OCI-LY1 (cell line): ENCODE results near the gene GAMT.

Experiments used
- H2AFZ ChIP-seq: fragments of 200-600 bp; sonication (generic), shearing (Covaris generic); 2 replicates; pipeline ENCODE4 v1.6.0; 2014; ENCODE audit warnings: antibody characterized with exemption, mild to moderate bottlenecking, low read length
- H3F3A ChIP-seq: fragments of 200-600 bp; sonication (generic), shearing (Covaris generic); 2 replicates; pipeline ENCODE4 v1.6.0; 2014; ENCODE audit warnings: mild to moderate bottlenecking, antibody characterized with exemption, low read length, moderate library complexity; ENCODE audit not compliant: insufficient read depth
- H3K27ac ChIP-seq: fragments of 200-600 bp; sonication (generic); 2 replicates; pipeline ENCODE4 v1.5.1; 2014; ENCODE audit warnings: low read length, mixed run types, mild to moderate bottlenecking, low read depth; ENCODE audit not compliant: poor library complexity, severe bottlenecking
- H3K27me3 ChIP-seq: fragments of 200-600 bp; sonication (generic); 2 replicates; pipeline ENCODE4 v1.6.0; 2014; ENCODE audit warnings: antibody characterized with exemption, mild to moderate bottlenecking, low read length, moderate library complexity; ENCODE audit not compliant: insufficient read depth
- H3K36me3 ChIP-seq: fragments of 200-600 bp; sonication (generic); 2 replicates; pipeline ENCODE4 v1.6.1; 2014; ENCODE audit warnings: mild to moderate bottlenecking, antibody characterized with exemption, low read length, moderate library complexity, mixed read lengths; ENCODE audit not compliant: insufficient read depth
- H3K4me1 ChIP-seq: fragments of 200-600 bp; sonication (generic); 2 replicates; pipeline ENCODE4 v1.5.1; 2014; ENCODE audit warnings: mild to moderate bottlenecking, low read length, moderate library complexity; ENCODE audit not compliant: insufficient read depth, severe bottlenecking
- H3K4me2 ChIP-seq: fragments of 200-600 bp; sonication (generic), shearing (Covaris generic); 2 replicates; pipeline ENCODE4 v1.6.1; 2014; ENCODE audit warnings: low read length
- H3K4me3 ChIP-seq: fragments of 200-600 bp; sonication (generic); 2 replicates; pipeline ENCODE4 v1.5.1; 2014; ENCODE audit warnings: low read length, low read depth, mild to moderate bottlenecking, mixed read lengths; ENCODE audit not compliant: poor library complexity, severe bottlenecking
- H3K79me2 ChIP-seq: fragments of 200-600 bp; shearing (Covaris generic); 2 replicates; pipeline ENCODE4 v1.6.1; 2016; ENCODE audit warnings: mixed run types, low read length, mixed read lengths; ENCODE audit not compliant: insufficient read depth
- H3K9ac ChIP-seq: fragments of 200-600 bp; sonication (generic), shearing (Covaris generic); 2 replicates; pipeline ENCODE4 v1.6.1; 2014; ENCODE audit warnings: mild to moderate bottlenecking, low read length, mixed read lengths
- H3K9me2 ChIP-seq: fragments of 200-600 bp; sonication (generic), shearing (Covaris generic); 2 replicates; pipeline ENCODE4 v1.6.1; 2014; ENCODE audit warnings: low read depth, mild to moderate bottlenecking, low read length, mixed read lengths
- H3K9me3 ChIP-seq: fragments of 200-600 bp; shearing (Covaris generic); 2 replicates; pipeline ENCODE4 v1.6.1; 2014; ENCODE audit warnings: low read length, mixed read lengths
- H4K20me1 ChIP-seq: fragments of 200-600 bp; sonication (generic), shearing (Covaris generic); 2 replicates; pipeline ENCODE4 v1.6.0; 2016; ENCODE audit warnings: mild to moderate bottlenecking, low read length; ENCODE audit not compliant: insufficient read depth
- EZH2 ChIP-seq: fragments of 200-600 bp; sonication (generic), shearing (Covaris generic); IDR thresholded peaks from 2 replicates; pipeline ENCODE4 v1.8.0; 2017; ENCODE audit warnings: borderline replicate concordance, mixed run types, mild to moderate bottlenecking, antibody characterized with exemption, low read length, moderate library complexity, mixed read lengths
- TF ChIP-seq, protein P1 (sequence below): fragments of 200-600 bp; sonication (generic), shearing (Covaris generic); IDR thresholded peaks from 2 replicates; pipeline ENCODE4 v1.5.1; 2017; ENCODE audit warnings: mild to moderate bottlenecking, antibody characterized with exemption, low read length, moderate library complexity, mixed read lengths

Gene GAMT

DNA sequence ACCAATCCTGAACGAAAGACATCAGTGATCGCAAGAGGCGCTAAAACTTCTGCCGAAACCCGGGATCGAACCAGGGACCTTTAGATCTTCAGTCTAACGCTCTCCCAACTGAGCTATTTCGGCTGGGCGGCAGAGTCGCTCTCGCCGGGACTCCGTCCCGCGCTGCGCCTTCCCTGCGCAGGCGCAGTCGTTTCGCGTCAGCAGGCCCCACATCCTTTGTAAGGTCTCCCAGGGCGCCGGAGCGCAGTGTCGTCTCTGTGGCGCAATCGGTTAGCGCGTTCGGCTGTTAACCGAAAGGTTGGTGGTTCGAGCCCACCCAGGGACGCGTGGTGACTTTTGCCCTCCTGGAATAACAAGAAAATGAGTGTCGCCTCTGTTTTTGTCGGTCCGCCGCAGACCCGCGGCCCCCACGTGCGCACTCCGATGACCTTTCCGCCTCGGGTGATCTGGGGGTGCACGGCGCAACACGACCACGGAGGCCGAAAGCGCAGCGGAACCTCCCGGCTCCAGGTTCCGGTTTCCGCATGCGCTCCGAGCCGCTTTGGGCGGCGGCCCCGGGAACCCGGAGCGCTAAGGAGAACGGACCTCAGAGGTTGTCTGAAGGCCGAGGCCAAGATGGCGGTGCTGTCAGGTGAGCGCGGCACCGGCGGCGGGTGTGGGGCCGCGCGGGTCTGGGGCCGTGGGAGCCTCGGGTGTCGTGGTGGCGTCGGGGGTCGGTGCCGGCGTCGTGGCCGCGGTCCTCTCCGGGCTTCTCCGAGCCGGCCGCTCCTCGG, 17.8 kb downstream of the GAMT start, which contains the start of gene NDUFS7:
NDUFS7 (plus strand) TSS at position 596 of the 773 bp plus-strand sequence; CDS start at position 616, 20 bp downstream.
- TF ChIP-seq, protein P1, sequence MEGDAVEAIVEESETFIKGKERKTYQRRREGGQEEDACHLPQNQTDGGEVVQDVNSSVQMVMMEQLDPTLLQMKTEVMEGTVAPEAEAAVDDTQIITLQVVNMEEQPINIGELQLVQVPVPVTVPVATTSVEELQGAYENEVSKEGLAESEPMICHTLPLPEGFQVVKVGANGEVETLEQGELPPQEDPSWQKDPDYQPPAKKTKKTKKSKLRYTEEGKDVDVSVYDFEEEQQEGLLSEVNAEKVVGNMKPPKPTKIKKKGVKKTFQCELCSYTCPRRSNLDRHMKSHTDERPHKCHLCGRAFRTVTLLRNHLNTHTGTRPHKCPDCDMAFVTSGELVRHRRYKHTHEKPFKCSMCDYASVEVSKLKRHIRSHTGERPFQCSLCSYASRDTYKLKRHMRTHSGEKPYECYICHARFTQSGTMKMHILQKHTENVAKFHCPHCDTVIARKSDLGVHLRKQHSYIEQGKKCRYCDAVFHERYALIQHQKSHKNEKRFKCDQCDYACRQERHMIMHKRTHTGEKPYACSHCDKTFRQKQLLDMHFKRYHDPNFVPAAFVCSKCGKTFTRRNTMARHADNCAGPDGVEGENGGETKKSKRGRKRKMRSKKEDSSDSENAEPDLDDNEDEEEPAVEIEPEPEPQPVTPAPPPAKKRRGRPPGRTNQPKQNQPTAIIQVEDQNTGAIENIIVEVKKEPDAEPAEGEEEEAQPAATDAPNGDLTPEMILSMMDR = no peak; the same call in 1 of the 2 replicates
- no peak for TF ChIP-seq EZH2
- no peak within 1 kb of the TSS for H2AFZ ChIP-seq
- peaks cover 13% of the 10 kb centered on the region for H3K36me3 ChIP-seq
- H3K9ac ChIP-seq = peak within 1 kb of the TSS; percentile 96
- H3K79me2 ChIP-seq = peaks cover 8% of the 10 kb centered on the region; the same call in 1 of the 2 replicates
- peaks cover 7% of the 10 kb centered on the region for H3K4me1 ChIP-seq
- H3K9me3 ChIP-seq = no peaks in the 10 kb centered on the region
- peak within 1 kb of the TSS; percentile 80 for H3K27ac ChIP-seq
- H3K4me2 ChIP-seq = peak within 1 kb of the TSS; percentile 81
- no peaks in the 10 kb centered on the region for H4K20me1 ChIP-seq
- H3K27me3 ChIP-seq = no peaks in the 10 kb centered on the region
- H3K9me2 ChIP-seq = no peaks in the 10 kb centered on the region
- H3F3A ChIP-seq = no peaks in the 10 kb centered on the region
- peak within 1 kb of the TSS; percentile 97 for H3K4me3 ChIP-seq

DNA sequence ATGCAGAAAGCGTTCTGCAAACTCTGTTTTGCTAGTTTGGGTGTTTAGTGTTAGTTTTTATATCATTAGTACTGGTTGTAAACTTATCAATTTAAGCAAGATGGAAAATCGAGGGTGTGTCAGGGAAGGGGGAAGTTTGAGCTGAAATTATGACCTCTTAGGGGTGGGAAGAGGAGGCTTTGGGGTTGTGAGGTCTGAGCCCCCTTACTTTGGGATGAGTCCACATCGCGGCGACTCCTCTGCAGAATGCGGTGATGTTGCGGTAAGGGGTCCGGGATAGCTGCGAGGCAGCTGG, 18.4 kb downstream of the GAMT start:
- TF ChIP-seq EZH2 = no peak
- TF ChIP-seq, protein P1 = no peak; the same call in 1 of the 2 replicates
- H3K4me2 ChIP-seq = peak overlapping the region; percentile 23
- no peak overlapping the region for H3K9ac ChIP-seq
- H3K9me3 ChIP-seq = no peaks in the 10 kb centered on the region
- H3F3A ChIP-seq = no peaks in the 10 kb centered on the region
- H3K36me3 ChIP-seq = peaks cover 9% of the 10 kb centered on the region
- H3K4me1 ChIP-seq = peaks cover 7% of the 10 kb centered on the region
- no peak overlapping the region for H2AFZ ChIP-seq
- H3K27ac ChIP-seq = no peak overlapping the region
- no peaks in the 10 kb centered on the region for H4K20me1 ChIP-seq
- peak overlapping the region; percentile 20 for H3K4me3 ChIP-seq
- H3K27me3 ChIP-seq = no peaks in the 10 kb centered on the region
- H3K79me2 ChIP-seq = peaks cover 8% of the 10 kb centered on the region; the same call in 1 of the 2 replicates
- no peaks in the 10 kb centered on the region for H3K9me2 ChIP-seq

DNA sequence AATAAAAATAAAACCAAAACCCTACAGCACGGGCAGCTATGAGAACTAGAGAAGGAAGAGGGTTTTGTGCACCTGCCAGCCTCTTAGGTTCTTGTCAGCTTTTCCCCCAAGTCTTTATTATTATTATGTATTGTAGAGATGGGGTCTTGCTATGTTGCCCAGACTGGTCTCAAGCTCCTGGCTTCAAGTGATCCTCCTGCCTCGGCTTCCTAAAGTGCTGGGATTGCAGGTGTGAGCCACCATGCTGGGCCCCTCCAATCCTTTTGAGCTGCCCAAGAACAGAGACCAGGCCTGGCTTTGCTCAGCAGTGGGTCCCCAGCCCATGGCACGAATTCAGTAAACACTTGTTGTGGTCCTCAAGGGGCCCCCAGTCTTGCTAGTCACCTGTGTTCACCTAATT, 19.1 kb downstream of the GAMT start:
- Histone ChIP-seq H3K9me2 (no peaks in the 10 kb centered on the region), H3K79me2 (peaks cover 8% of the 10 kb centered on the region; the same call in 1 of the 2 replicates), H2AFZ (no peak overlapping the region), H3F3A (no peaks in the 10 kb centered on the region), H3K27ac (no peak overlapping the region), H3K9ac (no peak overlapping the region), H3K27me3 (no peaks in the 10 kb centered on the region), H3K4me1 (peaks cover 7% of the 10 kb centered on the region), H4K20me1 (no peaks in the 10 kb centered on the region), H3K9me3 (no peaks in the 10 kb centered on the region), H3K36me3 (peaks cover 14% of the 10 kb centered on the region; the same call in 1 of the 2 replicates), H3K4me2 (no peak overlapping the region), H3K4me3 (no peak overlapping the region)
- no peak for TF ChIP-seq EZH2
- TF ChIP-seq, protein P1 = no peak
